C4-2B (cell line): ENCODE measurements around the gene NRG2.

Experiments used
- ZFX ChIP-seq: fragments of 450-650 bp; IDR thresholded peaks from 2 replicates; pipeline ENCODE4 v1.6.1; 2017
- TF ChIP-seq, protein P1 (sequence below): fragments of 450-650 bp; conservative IDR thresholded peaks from 2 replicates; pipeline ENCODE4 v1.5.1; 2017; ENCODE audit warnings: mild to moderate bottlenecking

DNA sequence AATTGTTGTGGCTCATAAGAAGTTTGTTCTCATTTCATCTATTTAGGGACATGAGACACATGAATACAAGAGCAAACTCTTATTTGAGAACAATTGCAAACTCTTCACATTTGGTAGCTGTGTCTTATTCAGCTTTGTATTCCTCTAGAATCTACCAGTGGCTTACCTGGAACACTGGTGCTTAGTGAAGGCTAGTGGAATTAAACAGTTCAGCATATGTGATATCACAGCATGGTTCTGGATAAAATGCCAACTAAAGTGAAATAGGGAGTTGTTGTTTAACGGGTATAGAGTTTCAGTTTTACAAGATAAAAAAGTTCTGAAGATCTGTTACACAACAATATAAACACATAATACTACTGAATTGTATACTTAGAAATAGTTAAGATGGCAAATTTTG, 48.9 kb downstream of the NRG2 start:
- TF ChIP-seq, protein P1, sequence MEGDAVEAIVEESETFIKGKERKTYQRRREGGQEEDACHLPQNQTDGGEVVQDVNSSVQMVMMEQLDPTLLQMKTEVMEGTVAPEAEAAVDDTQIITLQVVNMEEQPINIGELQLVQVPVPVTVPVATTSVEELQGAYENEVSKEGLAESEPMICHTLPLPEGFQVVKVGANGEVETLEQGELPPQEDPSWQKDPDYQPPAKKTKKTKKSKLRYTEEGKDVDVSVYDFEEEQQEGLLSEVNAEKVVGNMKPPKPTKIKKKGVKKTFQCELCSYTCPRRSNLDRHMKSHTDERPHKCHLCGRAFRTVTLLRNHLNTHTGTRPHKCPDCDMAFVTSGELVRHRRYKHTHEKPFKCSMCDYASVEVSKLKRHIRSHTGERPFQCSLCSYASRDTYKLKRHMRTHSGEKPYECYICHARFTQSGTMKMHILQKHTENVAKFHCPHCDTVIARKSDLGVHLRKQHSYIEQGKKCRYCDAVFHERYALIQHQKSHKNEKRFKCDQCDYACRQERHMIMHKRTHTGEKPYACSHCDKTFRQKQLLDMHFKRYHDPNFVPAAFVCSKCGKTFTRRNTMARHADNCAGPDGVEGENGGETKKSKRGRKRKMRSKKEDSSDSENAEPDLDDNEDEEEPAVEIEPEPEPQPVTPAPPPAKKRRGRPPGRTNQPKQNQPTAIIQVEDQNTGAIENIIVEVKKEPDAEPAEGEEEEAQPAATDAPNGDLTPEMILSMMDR = no peak
- TF ChIP-seq ZFX = no peak
